Suprapubic skin (tissue), 3 donors: ENCODE results near the gene RBM38.

ENCODE experiments used
- POLR2AphosphoS5 ChIP-seq, 3 donors: sonication (generic); formaldehyde crosslinking; IDR thresholded peaks; one replicate each; pipeline ENCODE4 v1.6.1; 2017; ENCODE audit warnings: antibody characterized with exemption in 3 of 3
- TF ChIP-seq, protein P1 (sequence below), 2 donors: fragments of 200-600 bp in 1 of 2; fragments of 450-650 bp in 1 of 2; sonication (generic) in 1 of 2; IDR thresholded peaks; one replicate each; pipeline ENCODE4 v1.5.1; 2016 to 2019; ENCODE audit warnings: antibody characterized with exemption in 2 of 2, mild to moderate bottlenecking in 1 of 2, moderate library complexity in 1 of 2

DNA sequence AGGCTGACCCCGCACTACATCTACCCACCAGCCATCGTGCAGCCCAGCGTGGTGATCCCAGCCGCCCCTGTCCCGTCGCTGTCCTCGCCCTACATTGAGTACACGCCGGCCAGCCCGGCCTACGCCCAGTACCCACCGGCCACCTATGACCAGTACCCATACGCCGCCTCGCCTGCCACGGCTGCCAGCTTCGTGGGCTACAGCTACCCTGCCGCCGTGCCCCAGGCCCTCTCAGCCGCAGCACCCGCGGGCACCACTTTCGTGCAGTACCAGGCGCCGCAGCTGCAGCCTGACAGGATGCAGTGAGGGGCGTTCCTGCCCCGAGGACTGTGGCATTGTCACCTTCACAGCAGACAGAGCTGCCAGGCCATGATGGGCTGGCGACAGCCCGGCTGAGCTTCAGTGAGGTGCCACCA is 16.4 kb downstream of the RBM38 start:
- no peak for TF ChIP-seq POLR2AphosphoS5 (IDR thresholded peaks at IDR 0.05)
- TF ChIP-seq, protein P1, sequence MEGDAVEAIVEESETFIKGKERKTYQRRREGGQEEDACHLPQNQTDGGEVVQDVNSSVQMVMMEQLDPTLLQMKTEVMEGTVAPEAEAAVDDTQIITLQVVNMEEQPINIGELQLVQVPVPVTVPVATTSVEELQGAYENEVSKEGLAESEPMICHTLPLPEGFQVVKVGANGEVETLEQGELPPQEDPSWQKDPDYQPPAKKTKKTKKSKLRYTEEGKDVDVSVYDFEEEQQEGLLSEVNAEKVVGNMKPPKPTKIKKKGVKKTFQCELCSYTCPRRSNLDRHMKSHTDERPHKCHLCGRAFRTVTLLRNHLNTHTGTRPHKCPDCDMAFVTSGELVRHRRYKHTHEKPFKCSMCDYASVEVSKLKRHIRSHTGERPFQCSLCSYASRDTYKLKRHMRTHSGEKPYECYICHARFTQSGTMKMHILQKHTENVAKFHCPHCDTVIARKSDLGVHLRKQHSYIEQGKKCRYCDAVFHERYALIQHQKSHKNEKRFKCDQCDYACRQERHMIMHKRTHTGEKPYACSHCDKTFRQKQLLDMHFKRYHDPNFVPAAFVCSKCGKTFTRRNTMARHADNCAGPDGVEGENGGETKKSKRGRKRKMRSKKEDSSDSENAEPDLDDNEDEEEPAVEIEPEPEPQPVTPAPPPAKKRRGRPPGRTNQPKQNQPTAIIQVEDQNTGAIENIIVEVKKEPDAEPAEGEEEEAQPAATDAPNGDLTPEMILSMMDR (IDR thresholded peaks at IDR 0.05) = no peak
